GM23338 (cell line): ENCODE results near the gene DCBLD2. TPM values are rescaled to one million over a fixed set of nuclear protein-coding genes. Genes with fewer than 3 reads are reported as not detected.

ENCODE experiments used
- ATAC-seq: fragments of 200-7000 bp; cut with Tn5 transposase; 3 replicates; pipeline ENCODE4 v1.9.1; 2020
- DNase-seq: peaks from one replicate; pipeline ENCODE4 v3.0.0-alpha.2; 2015; ENCODE audit warnings: low spot score
- H2AFZ ChIP-seq: fragments of 200-600 bp; sonication (generic); 2 replicates; pipeline ENCODE4 v1.8.0; 2016; ENCODE audit warnings: antibody characterized with exemption, mild to moderate bottlenecking, moderate library complexity
- H3F3A ChIP-seq: fragments of 200-600 bp; sonication (generic); replicated peaks from 2 replicates; pipeline ENCODE4 v1.8.0; 2017; ENCODE audit warnings: antibody characterized with exemption, mixed run types, low read depth
- H3K27ac ChIP-seq: fragments of 200-600 bp; sonication (generic); 2 replicates; pipeline ENCODE4 v1.6.1; 2016; ENCODE audit warnings: low read depth
- H3K27me3 ChIP-seq: fragments of 200-600 bp; sonication (generic); 2 replicates; pipeline ENCODE4 v1.8.0; 2016; ENCODE audit warnings: mild to moderate bottlenecking, mixed run types, moderate library complexity; ENCODE audit not compliant: insufficient read depth
- H3K36me3 ChIP-seq: fragments of 200-600 bp; sonication (generic); 2 replicates; pipeline ENCODE4 v1.8.0; 2016; ENCODE audit warnings: mild to moderate bottlenecking; ENCODE audit not compliant: insufficient read depth
- H3K4me1 ChIP-seq: fragments of 200-600 bp; sonication (generic); 2 replicates; pipeline ENCODE4 v1.8.0; 2016; ENCODE audit warnings: mild to moderate bottlenecking, moderate library complexity; ENCODE audit not compliant: insufficient read depth
- H3K4me2 ChIP-seq: fragments of 200-600 bp; sonication (generic); 2 replicates; pipeline ENCODE4 v1.7.1; 2017; ENCODE audit warnings: mixed run types
- H3K4me3 ChIP-seq: fragments of 200-600 bp; sonication (generic); 2 replicates; pipeline ENCODE4 v1.6.1; 2016; ENCODE audit warnings: mixed run types
- H3K79me2 ChIP-seq: fragments of 200-600 bp; sonication (generic); replicated peaks from 2 replicates; pipeline ENCODE4 v1.8.0; 2017; ENCODE audit warnings: mild to moderate bottlenecking; ENCODE audit not compliant: insufficient read depth
- H3K9me2 ChIP-seq: fragments of 200-600 bp; sonication (generic); 2 replicates; pipeline ENCODE4 v1.8.0; 2017; ENCODE audit not compliant: insufficient read depth
- H4K20me1 ChIP-seq: fragments of 200-600 bp; sonication (generic); replicated peaks from 2 replicates; pipeline ENCODE4 v1.8.0; 2017; ENCODE audit warnings: mild to moderate bottlenecking; ENCODE audit not compliant: insufficient read depth
- H3K27ac Mint-ChIP-seq: 2 replicates; pipeline ENCODE4 v1.8.0; 2020; ENCODE audit warnings: inconsistent platforms, mild to moderate bottlenecking, moderate library complexity, mixed read lengths
- H3K27me3 Mint-ChIP-seq: 3 replicates; pipeline ENCODE4 v1.8.0; 2022; ENCODE audit warnings: low read depth, mild to moderate bottlenecking, moderate library complexity, mixed read lengths, inconsistent platforms; ENCODE audit not compliant: insufficient read depth, poor library complexity
- H3K36me3 Mint-ChIP-seq: 3 replicates; pipeline ENCODE4 v1.8.0; 2021; ENCODE audit warnings: low read depth, mild to moderate bottlenecking, inconsistent platforms, moderate library complexity, mixed read lengths
- H3K4me1 Mint-ChIP-seq: 3 replicates; pipeline ENCODE4 v1.8.0; 2020; ENCODE audit warnings: mild to moderate bottlenecking, inconsistent platforms, mixed read lengths
- H3K4me3 Mint-ChIP-seq: 3 replicates; pipeline ENCODE4 v1.8.0; 2021; ENCODE audit warnings: moderate library complexity, mild to moderate bottlenecking, inconsistent platforms, mixed read lengths
- H3K9me3 Mint-ChIP-seq: 3 replicates; pipeline ENCODE4 v1.8.0; 2020; ENCODE audit warnings: moderate library complexity, mild to moderate bottlenecking, inconsistent platforms, mixed read lengths
- CTCF ChIP-seq, 2 experiments: fragments of 200-600 bp in 1 of 2; sonication (generic) in 1 of 2; conservative IDR thresholded peaks; 2 replicates each; pipeline versions ENCODE4 v1.5.1 to v1.6.1; 2016 to 2017; ENCODE audit warnings: antibody characterized with exemption in 2 of 2, low read depth in 2 of 2, mild to moderate bottlenecking in 2 of 2, moderate library complexity in 1 of 2
- EZH2 ChIP-seq: fragments of 200-600 bp; sonication (generic); IDR thresholded peaks from one replicate; pipeline ENCODE4 v1.8.0; 2017; ENCODE audit warnings: antibody characterized with exemption, mild to moderate bottlenecking, low read depth; ENCODE audit not compliant: unreplicated experiment
- JUNB ChIP-seq: IDR thresholded peaks from one replicate; pipeline ENCODE4 v1.6.1; 2016; ENCODE audit warnings: antibody characterized with exemption; ENCODE audit not compliant: unreplicated experiment
- NANOG ChIP-seq: IDR thresholded peaks from 2 replicates; pipeline ENCODE4 v1.6.1; 2016; ENCODE audit warnings: antibody characterized with exemption, borderline replicate concordance
- POLR2AphosphoS5 ChIP-seq: IDR thresholded peaks from 2 replicates; pipeline ENCODE4 v1.6.1; 2016; ENCODE audit warnings: antibody characterized with exemption, low read depth
- REST ChIP-seq: IDR thresholded peaks from one replicate; pipeline ENCODE4 v1.6.1; 2018; ENCODE audit warnings: antibody characterized with exemption; ENCODE audit not compliant: unreplicated experiment
- STAT1 ChIP-seq: IDR thresholded peaks from one replicate; pipeline ENCODE4 v1.6.1; 2016; ENCODE audit warnings: antibody characterized with exemption; ENCODE audit not compliant: unreplicated experiment
- ZNF114 ChIP-seq: fragments of 250-450 bp; sonication (Bioruptor Pico); IDR thresholded peaks from 2 replicates; pipeline ENCODE4 v1.5.0; 2020; ENCODE audit warnings: mild to moderate bottlenecking, moderate library complexity
- ZNF331 ChIP-seq: fragments of 250-450 bp; sonication (Bioruptor Pico); IDR thresholded peaks from 2 replicates; pipeline ENCODE4 v1.5.0; 2020; ENCODE audit warnings: low read depth, mild to moderate bottlenecking, moderate library complexity
- ZNF462 ChIP-seq: fragments of 250-450 bp; sonication (Bioruptor Pico); IDR thresholded peaks from 2 replicates; pipeline ENCODE4 v1.5.0; 2020; ENCODE audit warnings: mild to moderate bottlenecking, moderate library complexity
- polyA plus RNA-seq: library from polyadenylated mRNA; unstranded; fragments of >200 nt; fragmentation: Nextera tagmentation; extraction: Ambion mirVana; gene quantifications from 2 replicates; pipeline ENCODE4 v1.2.1, GENCODE V29; 2016
- total RNA-seq: library from RNA; depleted of rRNA; stranded (reverse); fragments of >200 nt; shearing (Covaris generic); gene quantifications from 2 replicates; pipeline ENCODE4 v1.2.3, GENCODE V29; 2014

Gene DCBLD2
- total and polyA plus RNA-seq, 2 experiments from 2014 or later, result 25.9 to 69.7 TPM

GRCh38 chr3:98874602-98875249 is 26.8 kb downstream of the DCBLD2 start:
- ATAC-seq (no peak), DNase-seq (no peak)
- H3K9me3 Mint-ChIP-seq, result no peaks in the 10 kb centered on the region; the same call in 2 of the 3 replicates
- peaks cover 4% of the 10 kb centered on the region for H3K27me3 Mint-ChIP-seq
- peak overlapping the region; percentile 32; the same call in 1 of the 2 replicates for H3K27ac Mint-ChIP-seq
- peaks cover 25% of the 10 kb centered on the region for H3K36me3 Mint-ChIP-seq
- Histone ChIP-seq H2AFZ (no peak overlapping the region), H3K36me3 (no peaks in the 10 kb centered on the region), H3F3A (no peaks in the 10 kb centered on the region), H3K4me2 (no peak overlapping the region), H4K20me1 (no peaks in the 10 kb centered on the region; the same call in 1 of the 2 replicates), H3K4me3 (no peak overlapping the region), H3K27ac (no peak overlapping the region), H3K9me2 (no peaks in the 10 kb centered on the region), H3K79me2 (peaks cover 57% of the 10 kb centered on the region), H3K4me1 (no peaks in the 10 kb centered on the region), H3K27me3 (no peaks in the 10 kb centered on the region)
- no peaks in the 10 kb centered on the region; the same call in 1 of the 3 replicates for H3K4me1 Mint-ChIP-seq
- H3K4me3 Mint-ChIP-seq, result no peak overlapping the region
- no peak for TF ChIP-seq EZH2
- no peak for TF ChIP-seq ZNF114 (CRISPR knock-in tag)

GRCh38 chr3:98869391-98869790 is 32.1 kb downstream of the DCBLD2 start:
- Histone ChIP-seq H3K27ac (no peak overlapping the region), H4K20me1 (no peaks in the 10 kb centered on the region), H3K27me3 (no peaks in the 10 kb centered on the region), H3K36me3 (no peaks in the 10 kb centered on the region; the same call in 1 of the 2 replicates), H3K79me2 (peaks cover 31% of the 10 kb centered on the region), H3K4me3 (no peak overlapping the region), H3K9me2 (no peaks in the 10 kb centered on the region), H3F3A (no peaks in the 10 kb centered on the region), H2AFZ (no peak overlapping the region), H3K4me2 (no peak overlapping the region), H3K4me1 (no peaks in the 10 kb centered on the region)
- Mint-ChIP-seq H3K36me3 (peaks cover 70% of the 10 kb centered on the region), H3K9me3 (peaks cover 25% of the 10 kb centered on the region), H3K4me3 (no peak overlapping the region), H3K27me3 (peaks cover 4% of the 10 kb centered on the region), H3K4me1 (no peaks in the 10 kb centered on the region), H3K27ac (no peak overlapping the region)
- ATAC-seq, result no peak
- no peak for DNase-seq
- TF ChIP-seq JUNB (no peak), POLR2AphosphoS5 (no peak), ZNF114 (CRISPR knock-in tag) (no peak), NANOG (no peak), ZNF331 (CRISPR knock-in tag) (no peak), EZH2 (no peak), STAT1 (no peak), REST (no peak), CTCF (conservative IDR thresholded peaks at IDR 0.05; ENCODE audit: low read depth in 2 of 2) (no peak), ZNF462 (no peak)
